SH-SY5Y (cell line): Measurements from ENCODE around the gene CLSTN2.

Experiments used
- GATA2 ChIP-seq: IDR thresholded peaks from 2 replicates; pipeline ENCODE4 v1.6.1; 2011; ENCODE audit warnings: mild to moderate bottlenecking, low read depth, low read length
- GATA3 ChIP-seq: IDR thresholded peaks from 2 replicates; pipeline ENCODE4 v1.6.1; 2011; ENCODE audit warnings: low read depth, mild to moderate bottlenecking, low read length, moderate library complexity

CLSTN2 gene

DNA sequence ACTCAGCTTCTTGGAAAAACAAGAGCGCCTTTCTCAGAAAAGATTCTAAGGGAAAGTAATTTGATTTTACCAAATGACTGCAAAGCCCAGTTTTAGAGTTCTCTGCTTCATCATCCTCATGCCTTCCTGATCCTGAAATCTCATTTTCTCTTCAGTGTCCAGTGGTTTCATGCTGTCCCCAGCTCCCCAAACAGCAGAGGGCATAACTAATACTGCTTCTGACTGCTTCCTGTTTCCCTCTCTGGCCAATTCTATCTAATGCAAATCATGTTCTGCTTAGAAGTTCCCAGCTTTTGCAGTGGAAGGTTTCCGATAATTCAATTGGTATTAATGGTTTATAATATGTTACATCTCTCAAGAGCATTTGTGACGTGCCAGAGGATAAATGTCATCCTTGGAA, 161.1 kb downstream of the CLSTN2 start:
- TF ChIP-seq GATA2 (no peak), GATA3 (no peak)

DNA sequence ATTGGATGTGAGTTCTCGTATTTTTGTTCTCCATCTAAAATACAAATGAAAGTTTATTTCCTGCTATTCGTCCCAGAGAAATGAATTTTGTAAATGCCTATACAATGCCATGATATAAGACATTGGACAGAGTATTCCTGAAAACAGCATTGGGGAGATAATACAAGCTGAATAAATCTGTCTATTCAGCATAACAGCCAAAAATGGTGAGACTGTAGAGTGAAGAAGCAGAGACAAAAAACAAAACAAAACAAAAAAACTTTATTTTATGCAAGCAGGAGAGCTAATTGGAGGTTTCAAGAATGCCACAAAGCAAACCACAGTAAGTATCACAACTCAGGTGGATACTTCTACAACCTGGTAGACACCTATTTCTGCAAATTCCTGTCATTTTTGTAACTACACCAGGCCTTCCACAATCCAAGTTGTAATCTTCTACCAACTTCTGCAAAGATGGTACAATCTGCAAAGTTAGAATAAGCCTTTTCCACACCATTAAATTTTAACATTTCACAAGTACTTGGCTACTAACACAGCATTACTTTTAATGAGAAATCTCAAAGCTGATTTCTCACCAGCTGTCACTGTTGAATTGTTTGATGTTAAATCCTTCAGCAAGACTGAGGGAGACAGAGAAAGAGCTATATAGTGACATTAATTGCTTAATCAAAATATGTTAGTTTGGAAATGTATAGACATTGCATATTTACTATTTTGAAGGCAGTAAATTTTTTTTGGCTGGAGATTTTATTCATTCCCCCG, 163.1 kb downstream of the CLSTN2 start:
- TF ChIP-seq GATA2 = no peak
- TF ChIP-seq GATA3 = no peak

DNA sequence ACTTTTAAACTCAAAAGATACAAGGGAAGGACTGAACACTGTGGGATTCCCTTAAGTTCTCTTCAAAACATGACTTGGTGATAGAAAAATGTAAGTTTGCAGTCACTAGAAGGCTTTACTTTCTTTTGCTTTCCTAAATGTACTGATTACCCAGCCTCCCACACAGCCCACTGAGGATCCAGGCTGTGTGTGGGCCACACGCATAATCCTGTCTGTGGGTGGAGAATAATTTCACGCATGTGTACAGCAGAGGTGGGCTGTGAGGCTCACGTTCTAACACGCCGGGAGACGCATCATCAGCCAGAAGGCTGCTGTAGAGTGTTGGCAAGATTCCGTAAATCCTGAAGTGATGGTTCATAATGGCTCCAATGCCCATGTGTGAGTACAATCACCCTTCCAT, 165.5 kb downstream of the CLSTN2 start:
- TF ChIP-seq GATA2 (no peak), GATA3 (no peak)

DNA sequence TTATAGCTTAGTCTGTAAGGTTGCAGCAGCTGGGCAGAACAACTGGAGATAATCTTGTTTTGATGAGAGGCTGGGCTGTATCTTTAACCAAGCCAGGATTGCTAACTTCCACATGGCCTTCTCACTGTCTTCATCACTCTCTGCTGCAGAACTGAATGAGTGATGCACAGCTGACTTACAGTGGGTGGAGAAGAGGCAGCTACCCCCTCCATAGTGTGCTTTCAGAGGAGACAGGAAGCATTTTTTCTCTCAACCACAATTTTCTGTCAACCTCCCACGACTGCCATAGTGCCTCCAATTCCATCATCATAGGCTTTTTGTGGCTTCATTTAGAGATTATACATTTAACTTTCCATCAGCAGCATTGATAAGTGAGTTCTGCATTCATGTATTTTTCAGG, 168.2 kb downstream of the CLSTN2 start:
- no peak for TF ChIP-seq GATA2
- TF ChIP-seq GATA3 = no peak

DNA sequence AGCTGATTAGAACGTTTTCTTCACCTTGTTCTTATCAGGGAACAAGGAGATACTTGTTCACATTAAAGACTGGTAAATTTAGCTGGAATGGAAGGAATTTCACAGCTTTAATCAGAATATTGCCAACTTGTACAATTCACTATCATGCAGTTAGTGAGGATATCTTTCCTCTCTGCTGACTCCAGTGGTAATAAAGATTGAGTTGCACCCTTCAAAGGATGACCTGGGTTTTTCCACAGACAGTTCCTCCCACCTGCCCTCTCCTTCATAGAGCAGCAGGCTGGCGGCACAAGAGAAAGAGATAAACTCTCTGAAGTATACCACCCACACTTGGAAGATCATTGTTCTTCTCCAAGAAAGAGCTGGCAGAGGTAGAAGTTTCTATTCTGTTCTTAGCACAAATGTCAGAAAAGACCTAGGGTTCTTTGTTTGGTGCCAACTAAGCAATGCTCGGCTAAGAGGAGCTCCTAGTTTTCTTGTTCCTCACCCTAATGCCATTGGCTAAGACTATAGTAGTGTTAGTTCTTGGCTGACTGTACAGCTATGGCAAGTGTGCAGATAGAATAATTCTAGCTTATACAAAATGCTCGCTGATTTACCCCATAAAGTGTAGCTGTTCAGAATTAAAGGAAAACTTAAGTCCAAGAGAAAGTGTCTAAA, 169.1 kb downstream of the CLSTN2 start:
- TF ChIP-seq GATA3 = no peak
- TF ChIP-seq GATA2 = no peak

DNA sequence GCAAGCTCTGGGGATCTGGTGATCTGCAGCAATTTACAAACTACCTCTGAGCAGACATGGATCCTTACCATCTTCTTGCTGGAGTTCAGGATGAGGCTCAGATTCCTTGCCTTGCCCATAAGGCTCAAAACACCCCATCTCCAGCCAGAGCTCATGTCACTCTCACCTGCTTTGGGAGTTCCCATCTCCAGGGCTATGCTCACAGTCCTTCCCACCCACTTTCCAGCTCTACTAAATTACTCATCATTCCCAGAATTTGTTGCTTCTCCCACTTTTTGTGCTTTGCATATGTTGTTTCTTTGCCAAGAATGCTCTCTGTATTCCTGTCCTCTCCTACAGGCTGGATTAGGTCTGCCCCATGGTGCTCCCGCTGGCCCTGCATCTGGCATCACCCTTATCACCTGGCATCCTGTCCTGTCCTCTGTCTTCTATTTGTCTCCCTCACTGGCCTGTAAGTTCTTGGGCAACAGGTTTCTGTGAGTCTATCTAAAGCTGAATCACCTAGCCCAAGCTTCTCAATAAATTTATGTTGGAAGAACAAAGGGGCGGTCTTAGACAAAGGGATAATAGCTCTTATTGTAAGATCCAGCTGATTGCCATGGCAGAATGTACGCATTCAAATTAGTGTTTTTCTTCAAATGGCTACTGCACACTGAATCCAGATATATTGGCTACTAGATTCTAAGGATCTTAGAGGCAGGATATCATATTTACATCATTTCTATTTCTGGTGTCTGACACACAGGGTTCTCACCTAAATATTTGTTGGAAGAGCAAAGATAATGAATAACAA, 179.2 kb downstream of the CLSTN2 start:
- TF ChIP-seq GATA2 (no peak), GATA3 (no peak)

DNA sequence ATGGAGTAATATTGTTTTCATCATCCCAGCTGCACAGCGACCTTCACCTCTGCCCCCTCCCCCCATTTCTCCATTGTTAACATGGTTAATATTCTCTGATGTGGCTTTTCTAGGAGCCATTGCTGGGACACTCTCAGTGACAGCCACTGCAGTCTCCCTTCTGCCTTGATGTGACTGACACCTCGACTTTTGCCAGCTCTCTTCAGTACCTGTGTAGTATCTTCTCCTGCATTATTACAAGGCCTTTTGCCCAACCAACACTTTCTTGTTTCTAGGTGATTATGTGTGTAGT, 179.8 kb downstream of the CLSTN2 start:
- TF ChIP-seq GATA2 (no peak), GATA3 (no peak)

DNA sequence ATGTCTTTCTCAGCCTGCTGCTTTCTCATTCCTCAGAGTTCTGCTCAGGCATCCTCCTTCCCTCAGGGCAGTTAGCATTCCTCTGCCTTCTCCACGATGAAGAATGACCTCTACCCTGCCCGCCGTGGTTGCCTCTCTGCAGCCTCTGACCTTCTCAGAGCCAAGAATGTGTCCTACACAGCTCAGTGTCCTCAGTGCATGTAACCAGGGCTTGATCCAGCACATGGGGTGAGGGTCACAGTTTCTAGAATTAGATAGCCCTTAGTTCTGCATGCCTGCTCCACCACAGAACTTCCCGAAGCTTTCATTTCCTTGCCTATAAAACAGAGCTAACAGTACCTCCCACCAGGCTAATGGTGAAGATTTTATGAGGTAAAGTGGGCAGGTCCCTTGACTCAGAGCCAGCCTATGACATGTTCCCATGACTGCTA, 182.1 kb downstream of the CLSTN2 start:
- no peak for TF ChIP-seq GATA3
- no peak for TF ChIP-seq GATA2

DNA sequence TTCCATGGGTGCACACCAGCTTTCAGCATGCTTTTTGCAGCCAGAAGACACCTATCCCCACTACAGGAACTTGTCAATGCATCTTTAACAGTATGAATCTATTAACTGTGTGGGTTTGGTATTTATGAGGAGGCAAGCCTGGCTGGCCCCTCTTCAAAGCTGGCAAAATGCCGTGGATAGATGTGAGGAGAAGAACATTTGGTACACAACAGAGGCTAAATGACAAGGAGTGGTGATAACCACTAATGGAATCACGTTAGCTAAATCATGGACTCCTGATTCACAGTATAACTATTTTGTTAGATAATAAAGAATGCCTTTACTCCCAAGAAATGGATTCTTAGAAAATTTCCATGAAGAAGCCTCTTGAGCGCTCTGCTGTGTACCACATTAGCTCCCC, 187.2 kb downstream of the CLSTN2 start:
- TF ChIP-seq GATA3 (no peak), GATA2 (no peak)

DNA sequence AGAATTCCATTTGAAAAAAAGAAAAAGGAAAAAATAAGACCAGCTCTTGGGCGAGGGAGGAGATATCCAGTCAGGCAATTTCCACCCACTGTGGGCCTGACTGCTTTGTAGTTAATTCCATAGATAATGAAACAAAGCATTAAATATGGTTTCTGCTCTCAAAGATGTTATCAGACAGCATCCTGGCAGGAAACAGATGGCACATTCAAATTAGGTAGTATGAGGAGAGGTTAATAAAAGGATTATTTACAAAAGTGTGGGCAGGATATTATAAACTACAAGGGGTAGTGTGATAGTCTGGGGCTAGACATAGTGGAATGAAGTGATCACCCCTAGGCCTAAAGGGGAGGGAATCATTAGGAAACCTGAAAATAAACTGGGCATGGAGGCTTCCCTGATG, 193.2 kb downstream of the CLSTN2 start:
- TF ChIP-seq GATA2 (peak; percentile 86), GATA3 (peak; percentile 89)

DNA sequence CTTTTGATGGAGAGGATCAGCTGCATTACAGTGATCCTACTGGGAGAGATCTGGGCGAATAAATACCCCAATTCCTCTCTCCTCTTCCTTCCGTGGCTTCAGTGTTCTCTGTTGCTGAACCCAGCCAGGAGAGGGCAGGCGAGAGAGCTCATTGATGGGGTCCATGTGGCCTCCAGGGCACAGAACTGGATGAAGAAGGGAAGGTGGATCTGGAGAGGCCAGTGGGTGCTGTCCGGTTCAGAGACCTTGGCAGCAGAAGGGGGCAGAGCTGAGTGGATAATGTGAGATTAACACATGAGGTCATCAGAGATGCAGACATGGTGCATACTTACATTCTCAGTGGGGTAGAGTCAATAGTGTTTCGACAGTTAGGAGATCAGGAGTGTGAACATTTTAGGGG, 193.6 kb downstream of the CLSTN2 start:
- no peak for TF ChIP-seq GATA2
- TF ChIP-seq GATA3 = no peak

DNA sequence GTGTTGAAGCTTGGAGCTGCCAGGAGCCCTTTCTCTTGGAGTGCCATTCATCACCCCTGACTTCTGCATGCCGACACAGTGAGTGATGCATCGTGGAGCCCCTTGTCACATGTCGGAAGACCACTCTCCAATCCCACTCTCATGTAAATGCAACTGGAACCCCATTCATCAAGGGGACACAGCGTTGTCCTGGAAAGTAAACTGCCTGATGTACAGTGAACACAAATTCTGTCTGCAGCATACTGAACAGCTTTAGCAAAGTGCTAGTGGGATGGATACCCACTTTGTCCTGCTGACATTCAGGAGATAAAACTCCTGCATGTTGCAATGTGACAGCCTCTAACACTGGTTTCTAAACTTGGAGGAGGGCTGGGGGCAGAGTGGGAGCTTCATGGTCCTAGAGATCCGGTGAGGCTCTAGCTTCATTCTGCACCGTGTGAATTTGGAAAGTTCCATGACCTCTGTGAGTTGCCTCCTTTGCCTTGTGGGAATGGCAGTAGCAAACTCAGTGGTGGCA, 194.8 kb downstream of the CLSTN2 start:
- TF ChIP-seq GATA3 (no peak), GATA2 (no peak)

DNA sequence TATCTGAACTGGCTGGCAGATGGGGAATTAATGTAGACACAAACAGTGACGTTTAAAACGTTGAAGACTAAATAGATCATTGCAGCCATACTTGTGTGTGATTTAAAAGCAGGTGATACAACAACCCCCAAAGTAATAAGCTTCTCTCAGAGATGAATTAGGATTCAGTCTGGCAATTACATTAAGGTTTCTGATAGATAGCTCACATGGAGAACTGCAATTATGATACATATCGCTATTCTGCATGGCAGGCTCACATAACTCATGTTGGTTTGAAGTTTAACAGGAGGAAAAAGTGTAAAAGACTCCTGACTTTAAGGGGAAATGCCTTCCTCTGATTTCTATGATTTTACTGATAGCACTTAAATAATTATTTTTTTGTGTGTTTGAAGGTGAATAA, 196.9 kb downstream of the CLSTN2 start:
- TF ChIP-seq GATA2 (peak; percentile 86), GATA3 (peak; percentile 88)

DNA sequence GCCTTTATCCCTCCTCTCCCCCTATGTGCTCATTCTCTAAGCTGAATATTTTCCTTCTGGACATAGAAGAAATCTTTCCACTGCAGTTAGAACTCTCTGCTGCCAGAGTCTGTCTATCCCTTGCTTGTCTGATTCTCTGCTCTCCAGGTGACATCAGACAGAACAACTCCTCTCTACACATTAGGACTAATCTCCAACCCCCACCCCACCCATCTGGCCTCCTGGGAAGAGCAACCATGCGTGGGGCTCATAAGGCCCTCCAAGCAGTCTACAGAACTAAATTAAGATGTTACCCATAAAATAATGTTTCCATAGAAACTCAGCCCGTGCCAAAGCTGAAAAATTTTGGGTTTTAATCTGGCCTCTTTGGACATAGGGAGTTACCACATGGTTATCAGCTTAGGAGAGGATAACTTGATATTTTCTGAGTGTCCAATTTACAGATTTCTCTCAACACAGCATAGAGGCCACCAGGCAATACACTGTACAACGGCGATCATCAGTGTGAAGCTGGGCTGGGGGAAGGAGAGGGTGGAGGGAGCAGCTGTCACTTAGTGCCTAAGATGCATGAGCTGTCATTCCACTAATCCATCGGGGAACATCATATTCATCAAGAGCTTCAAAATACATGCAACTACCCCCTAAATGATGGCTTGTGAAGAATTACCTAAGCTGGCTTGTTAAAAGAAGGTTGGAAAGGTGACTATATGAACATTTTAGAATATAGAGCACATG, 199.4 kb downstream of the CLSTN2 start:
- TF ChIP-seq GATA2 (no peak), GATA3 (no peak)

DNA sequence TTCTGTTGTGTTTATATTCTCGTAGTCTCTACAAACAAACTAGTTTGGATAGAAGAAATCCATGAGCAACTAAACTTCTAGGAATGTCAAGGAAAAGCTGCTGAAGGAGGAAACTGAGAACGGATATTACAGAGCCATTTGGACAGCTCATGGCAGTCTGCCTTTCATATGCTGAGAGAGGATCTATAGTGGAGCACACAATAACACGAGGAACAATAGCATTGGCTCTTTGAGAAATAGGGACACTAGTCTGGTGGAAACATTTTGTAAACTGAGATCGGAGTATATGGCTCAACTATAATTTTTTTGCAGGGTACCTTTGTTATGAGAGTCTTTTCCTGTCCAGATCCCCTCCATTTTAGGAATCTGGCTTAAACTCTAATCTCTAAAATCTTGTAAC, 200.5 kb downstream of the CLSTN2 start:
- no peak for TF ChIP-seq GATA3
- no peak for TF ChIP-seq GATA2
